K562 (cell line): ENCODE results near the gene KMT2E. TPM values are rescaled to one million over a fixed set of nuclear protein-coding genes. Genes with fewer than 3 reads are reported as not detected.

ENCODE experiments used
- BCLAF1 ChIP-seq, 2 experiments: fragments of 450-650 bp in 1 of 2; IDR thresholded peaks; 2 replicates each; pipeline ENCODE4 v1.6.1; 2011 to 2017; ENCODE audit warnings: low read depth in 2 of 2, antibody characterized with exemption in 1 of 2, borderline replicate concordance in 1 of 2, low read length in 1 of 2, mild to moderate bottlenecking in 1 of 2, mixed read lengths in 1 of 2; ENCODE audit not compliant: control insufficient read depth in 1 of 2
- BHLHE40 ChIP-seq: IDR thresholded peaks from 2 replicates; pipeline ENCODE4 v1.6.1; 2011; ENCODE audit warnings: low read length, improper control_type of control experiment
- ELF4 ChIP-seq: fragments of 450-650 bp; formaldehyde crosslinking; IDR thresholded peaks from 2 replicates; pipeline ENCODE4 v1.4.0; 2022; ENCODE audit warnings: missing genetic modification characterization
- ESRRA ChIP-seq: fragments of 450-650 bp; IDR thresholded peaks from 2 replicates; pipeline ENCODE4 v1.6.1; 2014; ENCODE audit warnings: low read depth, mild to moderate bottlenecking, moderate library complexity, borderline replicate concordance
- MLLT1 ChIP-seq, 2 experiments: fragments of 450-650 bp; IDR thresholded peaks; 2 replicates each; pipeline ENCODE4 v1.6.1; 2016
- SLC30A9 ChIP-seq: fragments of 250-450 bp; sonication (Bioruptor Pico); IDR thresholded peaks from 2 replicates; pipeline ENCODE4 v1.8.0; 2022; ENCODE audit warnings: mild to moderate bottlenecking, moderate library complexity
- SMARCC2 ChIP-seq: fragments of 450-650 bp; IDR thresholded peaks from 2 replicates; pipeline ENCODE4 v1.6.1; 2017; ENCODE audit warnings: antibody characterized with exemption, moderate library complexity, mild to moderate bottlenecking, low read depth
- SP1 ChIP-seq: sonication (generic); formaldehyde crosslinking; IDR thresholded peaks from 2 replicates; pipeline ENCODE4 v1.8.1; 2022; ENCODE audit warnings: mild to moderate bottlenecking, missing genetic modification reagents
- TSHZ1 ChIP-seq: fragments of 250-450 bp; sonication (Bioruptor Pico); IDR thresholded peaks from 2 replicates; pipeline ENCODE4 v1.4.0; 2020; ENCODE audit warnings: mild to moderate bottlenecking, moderate library complexity
- ZNF253 ChIP-seq: fragments of 250-450 bp; sonication (Bioruptor Pico); conservative IDR thresholded peaks from 2 replicates; pipeline ENCODE4 v1.6.1; 2021; ENCODE audit warnings: mild to moderate bottlenecking
- ZNF518B ChIP-seq: fragments of 250-450 bp; sonication (Bioruptor Pico); IDR thresholded peaks from 2 replicates; pipeline ENCODE4 v1.5.0; 2021; ENCODE audit warnings: mild to moderate bottlenecking, moderate library complexity
- ZNF589 ChIP-seq: fragments of 200-800 bp; sonication (Bioruptor generic); IDR thresholded peaks from 2 replicates; pipeline ENCODE4 v1.6.1; 2016; ENCODE audit warnings: low read depth, missing genetic modification characterization, missing compliant biosample characterization
- polyA plus RNA-seq, 8 experiments: library from polyadenylated mRNA; depleted of rRNA in 4 of 8; stranded (reverse) in 5 of 8; unstranded in 3 of 8; fragments of >200 nt; fragmentation: Nextera tagmentation in 2 of 8; fragmentation: Illumina TruSeq in 1 of 8; extraction: Ambion mirVana in 2 of 8; extraction: Trizol in 1 of 8; gene quantifications; 2 replicates each; pipeline versions ENCODE4 v1.2.1 to v1.2.3, GENCODE V29; 2011 to 2014; ENCODE audit warnings: inconsistent platforms in 1 of 8, missing spikeins in 1 of 8
- total RNA-seq, 7 experiments: library from RNA; depleted of rRNA in 6 of 7; stranded (reverse); fragments of >200 nt in 6 of 7; fragmentation: Illumina TruSeq in 2 of 7; extraction: Trizol in 2 of 7; gene quantifications; 2 replicates each; pipeline versions ENCODE4 v1.2.1 to v1.2.3, GENCODE V29; 2011 to 2021; ENCODE audit warnings: low replicate concordance in 1 of 7
- TF ChIP-seq, protein P1 (sequence below): fragments of 250-450 bp; sonication (Bioruptor Pico); IDR thresholded peaks from 2 replicates; pipeline ENCODE4 v1.8.0; 2022; ENCODE audit warnings: inconsistent platforms, mild to moderate bottlenecking, moderate library complexity, borderline replicate concordance

KMT2E gene
- total and polyA plus RNA-seq, 9 of the 15 experiments (the other 6 are each of a cell fraction or from before 2014, with no cell fraction given): 8.9 to 55.3 (median 38.1) TPM

- 0 out of 4 replicates have a peak, but pooled peaks of 1 of the 2 experiments have one; percentile 3 for TF ChIP-seq BCLAF1 (IDR thresholded peaks at IDR 0.05; ENCODE audit: borderline replicate concordance in 1 of 2, control insufficient read depth in 1 of 2, low read depth in 2 of 2, low read length in 1 of 2)
- TF ChIP-seq BHLHE40: no peak
- TF ChIP-seq, protein P1, sequence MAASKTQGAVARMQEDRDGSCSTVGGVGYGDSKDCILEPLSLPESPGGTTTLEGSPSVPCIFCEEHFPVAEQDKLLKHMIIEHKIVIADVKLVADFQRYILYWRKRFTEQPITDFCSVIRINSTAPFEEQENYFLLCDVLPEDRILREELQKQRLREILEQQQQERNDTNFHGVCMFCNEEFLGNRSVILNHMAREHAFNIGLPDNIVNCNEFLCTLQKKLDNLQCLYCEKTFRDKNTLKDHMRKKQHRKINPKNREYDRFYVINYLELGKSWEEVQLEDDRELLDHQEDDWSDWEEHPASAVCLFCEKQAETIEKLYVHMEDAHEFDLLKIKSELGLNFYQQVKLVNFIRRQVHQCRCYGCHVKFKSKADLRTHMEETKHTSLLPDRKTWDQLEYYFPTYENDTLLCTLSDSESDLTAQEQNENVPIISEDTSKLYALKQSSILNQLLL (CRISPR knock-in tag): peak; percentile 38; the same call in 1 of the 2 replicates
- TF ChIP-seq ESRRA: no peak
- TF ChIP-seq SMARCC2: no peak
- TF ChIP-seq SLC30A9 (CRISPR knock-in tag): 0 out of 2 replicates have a peak, but pooled peaks have one; percentile 32
- no peak for TF ChIP-seq ZNF518B
- TF ChIP-seq MLLT1 (IDR thresholded peaks at IDR 0.05): peak in 1 of 2 experiments; percentile 89; a peak in 3 of 4 replicates
- TF ChIP-seq ELF4 (CRISPR knock-in tag): peak; percentile 36; the same call in 1 of the 2 replicates
- no peak for TF ChIP-seq ZNF253 (CRISPR knock-in tag)
- TF ChIP-seq ZNF589: peak; percentile 64
- TF ChIP-seq TSHZ1 (CRISPR knock-in tag): 0 out of 2 replicates have a peak, but pooled peaks have one; percentile 41
- no peak for TF ChIP-seq SP1 (CRISPR knock-in tag)
Observed at GRCh38 chr7:105011831-105012502, 2.0 kb upstream of the KMT2E start (continued).
